ENCODE results near the gene CT45A7.
"Not testable (repeated sequence)": the region's sequence is repeated elsewhere in the genome, so short reads cannot be mapped to it uniquely, and the experiment has no call there.

CT45A7 gene

GRCh38 chrX:135837180-135837579 is at the start of gene CT45A7:
CT45A7 (minus strand) TSS chrX:135837280; CDS start chrX:135833533, 3,747 bp downstream.
- not testable (repeated sequence) for DNase-seq

DNA sequence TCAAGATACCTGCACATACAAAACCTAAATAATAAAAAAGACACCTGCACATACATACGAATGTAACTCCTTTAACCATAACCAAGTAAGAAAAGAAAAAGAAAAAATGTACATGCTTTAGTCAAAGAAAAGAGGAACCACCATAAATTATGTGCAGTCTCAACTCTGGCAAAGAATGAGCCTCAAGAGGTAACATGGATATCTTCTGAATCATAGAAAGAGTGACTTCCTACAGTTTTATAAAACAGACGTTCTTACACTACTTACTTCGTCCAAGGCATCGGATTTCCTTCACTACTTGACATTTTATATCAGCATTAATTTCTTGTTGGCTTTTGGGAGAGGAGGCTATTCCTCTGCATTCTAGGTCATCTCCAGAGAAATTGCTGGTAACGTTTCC is 45.7 kb upstream of the CT45A7 start:
- not testable (repeated sequence) for DNase-seq

- DNase-seq: not testable (repeated sequence)
Measured at GRCh38 chrX:135871712-135872111, 34.6 kb upstream of the CT45A7 start, which contains the start of gene CT45A9. CT45A9 (minus strand) TSS chrX:135871812; CDS start chrX:135868061, 3,751 bp downstream.

GRCh38 chrX:135854438-135854837 is 17.4 kb upstream of the CT45A7 start, which contains the start of gene CT45A8:
CT45A8 (minus strand) TSS chrX:135854538; CDS start chrX:135850783, 3,755 bp downstream.
- DNase-seq: not testable (repeated sequence)

DNA sequence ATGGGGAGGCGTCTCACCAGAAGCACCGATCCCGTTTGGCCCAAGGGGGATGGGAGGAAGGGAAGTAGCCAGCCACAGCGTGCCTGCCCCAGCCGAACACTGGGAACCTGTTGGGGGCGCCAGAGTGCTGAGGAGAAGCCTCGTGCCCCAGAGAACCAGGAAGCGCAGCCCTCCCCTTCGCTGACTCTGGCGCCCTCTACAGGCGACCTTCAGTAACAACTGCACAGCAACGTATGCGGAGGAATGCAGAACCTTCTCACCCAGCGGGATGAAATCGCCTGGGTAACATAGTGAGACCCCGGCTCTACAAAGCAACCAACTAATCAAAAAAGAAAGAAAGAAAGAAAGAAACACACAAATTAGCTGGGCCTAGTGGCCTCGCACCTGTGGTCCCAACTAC is 17.2 kb downstream of the CT45A7 start, which contains the start of gene CT45A2:
CT45A2 (minus strand) TSS at position 101 of the 400 bp plus-strand sequence. CDS start 3,747 bp downstream, outside the sequence.
- not testable (repeated sequence) for DNase-seq

DNA sequence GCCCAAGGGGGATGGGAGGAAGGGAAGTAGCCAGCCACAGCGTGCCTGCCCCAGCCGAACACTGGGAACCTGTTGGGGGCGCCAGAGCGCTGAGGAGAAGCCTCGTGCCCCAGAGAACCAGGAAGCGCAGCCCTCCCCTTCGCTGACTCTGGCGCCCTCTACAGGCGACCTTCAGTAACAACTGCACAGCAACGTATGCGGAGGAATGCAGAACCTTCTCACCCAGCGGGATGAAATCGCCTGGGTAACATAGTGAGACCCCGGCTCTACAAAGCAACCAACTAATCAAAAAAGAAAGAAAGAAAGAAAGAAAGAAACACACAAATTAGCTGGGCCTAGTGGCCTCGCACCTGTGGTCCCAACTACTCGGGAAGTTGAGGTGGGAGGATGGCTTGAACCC is 34.4 kb downstream of the CT45A7 start, which contains the start of gene CT45A6:
CT45A6 (minus strand) TSS at position 101 of the 400 bp plus-strand sequence. CDS start 3,794 bp downstream, outside the sequence.
- DNase-seq: not testable (repeated sequence)

DNA sequence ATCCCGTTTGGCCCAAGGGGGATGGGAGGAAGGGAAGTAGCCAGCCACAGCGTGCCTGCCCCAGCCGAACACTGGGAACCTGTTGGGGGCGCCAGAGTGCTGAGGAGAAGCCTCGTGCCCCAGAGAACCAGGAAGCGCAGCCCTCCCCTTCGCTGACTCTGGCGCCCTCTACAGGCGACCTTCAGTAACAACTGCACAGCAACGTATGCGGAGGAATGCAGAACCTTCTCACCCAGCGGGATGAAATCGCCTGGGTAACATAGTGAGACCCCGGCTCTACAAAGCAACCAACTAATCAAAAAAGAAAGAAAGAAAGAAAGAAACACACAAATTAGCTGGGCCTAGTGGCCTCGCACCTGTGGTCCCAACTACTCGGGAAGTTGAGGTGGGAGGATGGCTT is 51.7 kb downstream of the CT45A7 start, which contains the start of gene CT45A5:
CT45A5 (minus strand) TSS at position 101 of the 400 bp plus-strand sequence. CDS start 3,774 bp downstream, outside the sequence.
- not testable (repeated sequence) for DNase-seq

Data from CD4-positive, alpha-beta T cell treated with Interleukin-21 for 1 hour (primary cell).